RWPE2 (cell line): ENCODE data around the gene SMC4.
A peak's percentile ranks its signal among the peaks of the same experiment; 100 is the strongest.

Experiments used
- ATAC-seq: fragments of 200-7000 bp; cut with Tn5 transposase; 3 replicates; pipeline ENCODE4 v1.9.1; 2021; ENCODE audit warnings: low read depth
- DNase-seq: peaks from one replicate; pipeline ENCODE4 v3.0.0-alpha.2; 2020; ENCODE audit warnings: low spot score
- H3K27ac ChIP-seq: fragments of 450-650 bp; 2 replicates; pipeline ENCODE4 v1.5.1; 2017; ENCODE audit warnings: mild to moderate bottlenecking; ENCODE audit not compliant: poor library complexity, severe bottlenecking
- H3K27me3 ChIP-seq: fragments of 250-450 bp; sonication (Bioruptor Pico); 2 replicates; pipeline ENCODE4 v1.5.1; 2021; ENCODE audit warnings: mild to moderate bottlenecking, moderate library complexity; ENCODE audit not compliant: insufficient read depth, poor library complexity, severe bottlenecking
- H3K36me3 ChIP-seq: fragments of 250-450 bp; sonication (Bioruptor Pico); 2 replicates; pipeline ENCODE4 v1.5.1; 2020; ENCODE audit warnings: low read depth, mild to moderate bottlenecking, moderate library complexity
- H3K4me1 ChIP-seq: fragments of 250-450 bp; sonication (Bioruptor Pico); 2 replicates; pipeline ENCODE4 v1.5.1; 2021; ENCODE audit warnings: mild to moderate bottlenecking, moderate library complexity; ENCODE audit not compliant: insufficient read depth, poor library complexity, severe bottlenecking
- H3K4me3 ChIP-seq: fragments of 250-450 bp; sonication (Bioruptor Pico); 2 replicates; pipeline ENCODE4 v1.5.1; 2021; ENCODE audit warnings: mild to moderate bottlenecking, moderate library complexity; ENCODE audit not compliant: severe bottlenecking
- H3K9me3 ChIP-seq: fragments of 250-450 bp; sonication (Bioruptor Pico); 2 replicates; pipeline ENCODE4 v1.5.1; 2021; ENCODE audit warnings: mild to moderate bottlenecking, moderate library complexity; ENCODE audit not compliant: severe bottlenecking
- CTCF ChIP-seq: fragments of 450-650 bp; IDR thresholded peaks from one replicate; pipeline ENCODE4 v1.5.1; 2017; ENCODE audit warnings: mild to moderate bottlenecking, moderate library complexity; ENCODE audit not compliant: poor library complexity, severe bottlenecking

Gene SMC4

GRCh38 chr3:160395297-160395696 lies 4.2 kb upstream of the SMC4 start:
- H3K4me3 ChIP-seq, result no peak overlapping the region
- peak; percentile 43 for ATAC-seq
- H3K27me3 ChIP-seq, result no peaks in the 10 kb centered on the region
- no peak for DNase-seq
- H3K27ac ChIP-seq, result peak overlapping the region; percentile 3
- peaks cover 5% of the 10 kb centered on the region for H3K4me1 ChIP-seq
- H3K9me3 ChIP-seq, result no peaks in the 10 kb centered on the region
- H3K36me3 ChIP-seq, result peaks cover 7% of the 10 kb centered on the region
- no peak for TF ChIP-seq CTCF

- Histone ChIP-seq H3K4me1 (peaks cover 18% of the 10 kb centered on the region), H3K27ac (peak overlapping the region; percentile 88)
- no peak for TF ChIP-seq CTCF
Observed at GRCh38 chr3:160398820-160399124, 678 bp upstream of the SMC4 start.

GRCh38 chr3:160400030-160400701 lies 716 bp downstream of the SMC4 start:
- peak overlapping the region; percentile 88 for H3K27ac ChIP-seq
- no peaks in the 10 kb centered on the region for H3K27me3 ChIP-seq
- DNase-seq (peak; percentile 64), ATAC-seq (no peak)
- H3K4me1 ChIP-seq, result peaks cover 22% of the 10 kb centered on the region
- peak overlapping the region; percentile 66 for H3K4me3 ChIP-seq
- TF ChIP-seq CTCF, result no peak
- H3K36me3 ChIP-seq, result peaks cover 55% of the 10 kb centered on the region
- no peaks in the 10 kb centered on the region for H3K9me3 ChIP-seq

More at GRCh38 chr3:160398820-160399124, 678 bp upstream of the SMC4 start:
- no peaks in the 10 kb centered on the region for H3K27me3 ChIP-seq
- ATAC-seq (peak; percentile 3; the same call in 2 of the 3 replicates), DNase-seq (no peak)
- peak overlapping the region; percentile 66 for H3K4me3 ChIP-seq
- peaks cover 42% of the 10 kb centered on the region for H3K36me3 ChIP-seq
- no peaks in the 10 kb centered on the region for H3K9me3 ChIP-seq

GRCh38 chr3:160400702-160401150 lies 1.3 kb downstream of the SMC4 start:
- H3K9me3 ChIP-seq, result no peaks in the 10 kb centered on the region
- DNase-seq (no peak), ATAC-seq (peak; percentile 4; the same call in 1 of the 3 replicates)
- H3K36me3 ChIP-seq, result peaks cover 61% of the 10 kb centered on the region
- peak overlapping the region; percentile 88 for H3K27ac ChIP-seq
- TF ChIP-seq CTCF, result no peak
- no peaks in the 10 kb centered on the region for H3K27me3 ChIP-seq
- peak overlapping the region; percentile 66 for H3K4me3 ChIP-seq
- peaks cover 26% of the 10 kb centered on the region for H3K4me1 ChIP-seq
